SK-N-MC (cell line): ENCODE results near the gene MYO1D.

Experiments used
- DNase-seq: peaks from one replicate; pipeline ENCODE4 v3.0.0-alpha.2; 2011; ENCODE audit warnings: low read depth, low spot score
- H3K27ac ChIP-seq: fragments of 200-600 bp; sonication (generic); 2 replicates; pipeline ENCODE4 v1.5.1; 2016; ENCODE audit warnings: mixed run types
- H3K36me3 ChIP-seq: fragments of 200-600 bp; sonication (generic); 2 replicates; pipeline ENCODE4 v1.6.1; 2017; ENCODE audit warnings: antibody characterized with exemption, low read length, mixed read lengths; ENCODE audit not compliant: insufficient read depth
- H3K4me3 ChIP-seq: fragments of 200-600 bp; sonication (generic); 2 replicates; pipeline ENCODE4 v1.5.1; 2016
- H3K9ac ChIP-seq: fragments of 200-600 bp; sonication (generic); 2 replicates; pipeline ENCODE4 v1.8.0; 2017; ENCODE audit warnings: mixed run types, mixed read lengths; ENCODE audit not compliant: insufficient read length
- H3K9me3 ChIP-seq: fragments of 200-600 bp; sonication (generic); 2 replicates; pipeline ENCODE4 v1.6.1; 2017; ENCODE audit warnings: low read depth, mild to moderate bottlenecking, antibody characterized with exemption, low read length, moderate library complexity, mixed read lengths
- EZH2 ChIP-seq: fragments of 200-600 bp; sonication (generic); IDR thresholded peaks from one replicate; pipeline ENCODE4 v1.6.1; 2017; ENCODE audit warnings: antibody characterized with exemption
- FOXP2 ChIP-seq: optimal IDR thresholded peaks from 2 replicates; pipeline ENCODE3; 2011; ENCODE audit warnings: mild to moderate bottlenecking, moderate library complexity; ENCODE audit not compliant: insufficient read depth; ENCODE audit errors: extremely low read length, control extremely low read depth
- POLR2AphosphoS5 ChIP-seq: IDR thresholded peaks from 2 replicates; pipeline ENCODE4 v1.6.1; 2012; ENCODE audit warnings: mild to moderate bottlenecking, low read depth, low read length, borderline replicate concordance

MYO1D gene

DNA sequence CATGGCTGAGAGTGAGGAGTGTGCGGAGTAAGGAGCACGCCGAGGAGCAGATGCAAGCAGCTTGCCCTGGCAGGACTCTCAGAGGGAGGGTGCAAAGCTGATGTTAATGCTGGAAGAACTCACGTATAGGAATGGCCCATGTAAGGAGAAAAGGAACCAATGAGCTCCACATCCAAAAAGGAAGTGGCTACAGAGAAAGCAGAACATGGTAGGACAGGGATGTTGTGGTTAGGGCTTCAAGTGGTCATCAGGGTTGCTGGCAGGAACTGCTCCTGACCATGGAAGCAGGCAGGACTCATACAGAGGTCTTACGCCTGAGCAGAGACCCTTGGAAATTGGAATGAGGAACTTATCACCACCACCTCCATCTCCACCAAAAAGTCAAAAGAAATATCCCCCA, 5.2 kb downstream of the MYO1D start:
- Histone ChIP-seq H3K9ac (no peak overlapping the region), H3K9me3 (no peaks in the 10 kb centered on the region), H3K36me3 (no peaks in the 10 kb centered on the region), H3K4me3 (no peak overlapping the region), H3K27ac (no peak overlapping the region)
- TF ChIP-seq EZH2 (no peak), POLR2AphosphoS5 (no peak), FOXP2 (no peak)
- no peak for DNase-seq

DNA sequence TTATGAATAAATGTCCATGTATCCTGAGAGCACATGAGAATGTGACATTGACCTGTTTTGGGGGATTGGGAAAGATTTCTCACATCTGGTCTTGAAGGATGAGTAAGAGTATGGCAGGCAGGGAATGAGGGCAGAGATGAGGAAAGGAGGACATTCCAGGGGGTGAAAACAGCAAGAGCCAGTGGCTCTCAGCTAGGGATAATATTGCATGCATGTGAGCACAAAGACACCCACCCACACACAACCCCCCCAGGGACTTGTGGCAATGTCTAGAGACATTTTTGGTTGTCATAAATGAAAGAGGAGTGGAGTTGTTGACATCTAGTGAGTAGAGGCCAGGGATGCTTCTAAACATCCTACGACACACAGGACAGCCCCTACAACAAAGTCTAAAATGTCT, 6.0 kb downstream of the MYO1D start:
- no peak overlapping the region for H3K4me3 ChIP-seq
- no peak for DNase-seq
- H3K27ac ChIP-seq = no peak overlapping the region
- H3K9me3 ChIP-seq = no peaks in the 10 kb centered on the region
- no peak overlapping the region for H3K9ac ChIP-seq
- TF ChIP-seq POLR2AphosphoS5 (no peak), EZH2 (no peak), FOXP2 (no peak)
- H3K36me3 ChIP-seq = no peaks in the 10 kb centered on the region

DNA sequence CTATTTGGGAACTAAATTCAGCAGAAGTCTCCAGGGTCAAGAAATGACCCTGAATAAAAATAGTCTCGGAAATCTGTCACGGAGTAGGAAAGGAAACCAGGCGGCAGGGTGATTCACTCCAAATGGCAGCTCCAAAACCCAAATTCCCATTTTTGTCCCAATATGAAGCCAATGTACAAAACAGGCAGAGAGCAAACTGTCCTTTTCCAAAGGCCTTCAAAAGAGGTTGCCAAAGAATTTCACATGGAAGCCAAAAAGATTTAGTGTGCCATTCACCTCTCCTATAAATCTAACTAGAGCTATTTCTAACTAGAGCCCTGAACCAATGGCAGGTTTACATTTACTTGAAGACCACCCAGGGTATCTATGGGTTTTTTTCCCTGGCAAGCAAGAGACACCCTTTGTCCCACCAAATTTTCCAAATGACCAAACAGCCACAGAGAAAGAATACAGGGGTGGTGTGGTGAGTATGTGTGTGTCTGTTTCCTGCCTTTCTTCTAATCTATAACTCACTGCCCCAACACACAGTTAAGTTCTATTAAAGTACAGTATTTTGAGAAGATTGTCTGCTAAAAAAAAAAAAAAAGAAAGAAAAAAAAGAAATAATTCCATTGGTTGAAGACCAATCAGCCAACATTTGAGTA, 6.8 kb downstream of the MYO1D start:
- H3K36me3 ChIP-seq = no peaks in the 10 kb centered on the region
- H3K4me3 ChIP-seq = no peak overlapping the region
- no peak for DNase-seq
- no peak overlapping the region for H3K9ac ChIP-seq
- no peak overlapping the region for H3K27ac ChIP-seq
- H3K9me3 ChIP-seq = no peaks in the 10 kb centered on the region
- TF ChIP-seq FOXP2 (no peak), POLR2AphosphoS5 (no peak), EZH2 (no peak)

DNA sequence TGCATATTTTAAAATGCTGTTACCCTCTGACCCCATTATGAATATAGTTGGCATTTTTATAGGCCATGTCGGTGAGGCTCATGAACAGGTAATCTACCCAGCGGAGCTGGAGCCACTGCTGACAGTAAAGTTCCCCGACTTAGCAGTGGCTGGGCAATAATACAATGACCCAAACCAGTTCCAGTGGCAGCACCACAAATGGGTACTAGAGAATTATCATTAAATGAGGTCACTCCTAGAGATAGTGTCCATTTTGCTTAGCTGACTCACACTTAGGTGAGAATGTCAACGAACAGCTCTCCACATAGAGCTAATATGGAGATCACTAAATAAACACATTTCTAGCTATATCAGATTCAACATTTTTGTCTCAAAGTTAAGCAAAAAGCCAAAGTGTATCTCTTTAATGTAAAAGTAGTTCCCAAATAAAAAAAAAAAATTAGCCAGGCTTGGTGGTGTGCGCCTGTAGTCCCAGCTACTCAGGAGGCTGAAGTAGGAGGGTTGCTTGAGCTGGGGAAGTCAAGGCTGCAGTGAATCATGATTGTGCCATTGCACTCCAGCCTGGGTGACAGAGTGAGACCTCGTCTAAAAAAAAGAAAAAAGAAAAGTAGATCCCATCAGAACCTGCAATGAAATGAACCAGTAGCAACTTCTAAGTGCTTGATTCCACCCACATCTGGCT, 7.4 kb downstream of the MYO1D start:
- Histone ChIP-seq H3K4me3 (no peak overlapping the region), H3K27ac (no peak overlapping the region), H3K9me3 (no peaks in the 10 kb centered on the region), H3K9ac (no peak overlapping the region), H3K36me3 (no peaks in the 10 kb centered on the region)
- DNase-seq = no peak
- no peak for TF ChIP-seq EZH2
- TF ChIP-seq FOXP2 = no peak
- no peak for TF ChIP-seq POLR2AphosphoS5

DNA sequence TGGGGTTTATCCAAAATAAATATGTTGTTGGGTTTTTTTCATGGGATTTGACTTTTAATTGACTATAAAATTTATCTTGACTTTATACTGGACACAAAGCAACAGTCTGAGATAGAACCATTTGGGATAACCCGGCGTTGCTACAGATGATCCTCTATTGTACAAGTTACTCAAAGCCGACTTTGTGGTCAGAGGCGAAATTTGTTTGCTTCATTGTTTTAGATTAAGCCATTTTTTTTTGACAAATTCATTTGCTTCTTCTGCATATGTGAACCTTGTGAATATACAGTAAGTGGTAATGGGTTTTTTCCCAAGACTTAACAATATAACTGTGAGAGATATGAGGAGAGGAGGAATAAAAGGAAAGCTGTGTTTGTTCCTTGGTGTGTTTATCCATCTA, 11.8 kb downstream of the MYO1D start:
- no peaks in the 10 kb centered on the region for H3K9me3 ChIP-seq
- no peak overlapping the region for H3K27ac ChIP-seq
- H3K36me3 ChIP-seq = no peaks in the 10 kb centered on the region
- H3K4me3 ChIP-seq = no peak overlapping the region
- no peak overlapping the region for H3K9ac ChIP-seq
- no peak for TF ChIP-seq POLR2AphosphoS5
- TF ChIP-seq FOXP2 = no peak
- TF ChIP-seq EZH2 = no peak
- no peak for DNase-seq

DNA sequence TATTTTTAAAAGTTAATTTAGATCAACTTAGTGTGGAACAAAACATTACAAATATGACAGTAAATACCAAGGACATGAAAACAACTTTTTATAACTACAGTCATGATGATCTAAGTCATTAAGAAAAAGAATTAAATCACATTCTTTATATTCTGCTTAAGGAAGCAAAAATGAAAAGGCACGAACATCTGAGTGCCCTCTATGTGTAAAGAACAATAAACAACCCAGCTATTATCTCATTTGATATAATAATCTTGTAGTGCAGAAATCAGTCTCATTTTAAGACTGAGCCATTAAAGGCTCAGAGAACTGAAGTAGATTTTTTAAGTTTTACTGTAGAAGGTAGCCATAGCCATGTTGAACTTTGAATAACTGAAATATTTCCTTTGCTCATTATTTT, 13.4 kb downstream of the MYO1D start:
- H3K4me3 ChIP-seq = no peak overlapping the region
- no peaks in the 10 kb centered on the region for H3K9me3 ChIP-seq
- H3K36me3 ChIP-seq = no peaks in the 10 kb centered on the region
- DNase-seq = no peak
- H3K27ac ChIP-seq = no peak overlapping the region
- H3K9ac ChIP-seq = no peak overlapping the region
- TF ChIP-seq EZH2 = no peak
- TF ChIP-seq POLR2AphosphoS5 = no peak
- TF ChIP-seq FOXP2 = no peak

DNA sequence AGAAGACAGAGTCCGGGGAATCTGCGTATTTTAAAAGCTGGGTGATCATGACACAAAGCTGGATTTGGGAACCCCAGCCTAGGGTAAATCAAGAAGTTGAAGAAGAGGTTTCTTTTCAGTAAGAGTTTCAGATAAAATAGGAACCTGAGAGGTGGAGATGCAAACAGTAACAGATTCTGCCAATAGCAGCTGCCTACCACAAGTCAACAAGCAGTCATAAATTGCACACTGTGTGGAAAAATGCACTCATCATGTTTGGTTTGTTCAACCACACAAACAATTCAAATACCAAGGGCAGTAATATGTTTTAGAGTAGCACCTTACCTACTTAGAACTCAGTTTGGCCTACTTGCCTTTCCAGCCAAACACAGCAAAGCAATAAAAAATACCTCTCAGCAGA, 14.0 kb downstream of the MYO1D start:
- H3K4me3 ChIP-seq = no peak overlapping the region
- no peak for DNase-seq

DNA sequence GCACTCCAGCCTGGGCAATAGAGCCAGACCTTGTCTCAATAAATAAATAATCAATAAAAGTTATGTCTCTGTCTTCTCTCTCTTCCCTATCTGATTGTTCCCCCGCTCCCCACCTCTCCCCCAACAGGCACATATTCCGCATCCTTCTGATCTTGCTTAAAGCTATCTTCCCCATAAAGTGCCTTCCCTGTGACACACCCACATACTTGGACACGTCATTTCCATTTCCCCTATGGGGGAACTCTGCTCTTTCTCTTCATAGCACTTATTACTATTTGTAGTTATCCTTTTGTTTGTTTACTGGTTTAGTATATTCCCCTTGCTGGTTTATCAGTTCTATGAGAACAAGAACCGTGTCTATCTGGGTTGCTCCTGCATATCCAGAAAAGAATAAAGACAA, 14.9 kb downstream of the MYO1D start:
- no peaks in the 10 kb centered on the region for H3K9me3 ChIP-seq
- H3K4me3 ChIP-seq = no peak overlapping the region
- no peak for DNase-seq
- TF ChIP-seq FOXP2 = no peak
- TF ChIP-seq POLR2AphosphoS5 = no peak
- no peak for TF ChIP-seq EZH2
- no peak overlapping the region for H3K27ac ChIP-seq
- H3K9ac ChIP-seq = no peak overlapping the region
- no peaks in the 10 kb centered on the region for H3K36me3 ChIP-seq

More for the DNA sequence above, 14.0 kb downstream of the MYO1D start:
- Histone ChIP-seq H3K36me3 (no peaks in the 10 kb centered on the region), H3K9me3 (no peaks in the 10 kb centered on the region), H3K27ac (no peak overlapping the region), H3K9ac (no peak overlapping the region)
- no peak for TF ChIP-seq EZH2
- TF ChIP-seq POLR2AphosphoS5 = no peak
- no peak for TF ChIP-seq FOXP2

DNA sequence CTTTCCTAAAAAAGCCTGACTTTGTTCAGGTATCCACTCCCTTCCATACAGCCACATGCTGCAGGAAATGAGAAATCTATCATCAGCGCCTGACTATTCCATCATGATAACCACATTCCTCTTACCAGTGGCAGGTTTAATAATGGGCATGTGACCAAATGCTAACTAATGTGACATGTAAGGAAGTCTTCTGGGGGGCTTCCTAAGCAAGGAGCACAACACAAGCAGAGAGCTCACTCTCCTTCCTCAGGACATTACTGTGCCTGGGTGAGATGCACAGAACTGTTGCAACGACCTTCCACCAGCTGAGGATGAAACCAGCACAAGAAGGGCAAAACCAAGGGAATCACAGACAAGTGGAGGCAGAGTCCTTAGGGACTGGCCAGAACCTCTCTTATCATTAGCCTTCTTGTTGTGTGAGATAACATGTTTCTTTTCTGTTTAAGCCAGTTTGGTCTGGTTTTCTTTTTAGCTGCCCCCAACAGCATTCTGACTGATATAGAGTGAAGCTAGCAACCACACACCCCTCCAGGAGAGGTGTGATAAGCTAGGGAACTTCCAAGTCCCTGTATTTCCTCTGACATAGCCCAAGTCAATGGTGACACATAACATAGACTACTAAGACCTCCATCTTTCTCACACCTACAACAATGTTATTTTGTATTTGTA, 16.9 kb downstream of the MYO1D start:
- H3K27ac ChIP-seq = no peak overlapping the region
- no peak overlapping the region for H3K4me3 ChIP-seq
- H3K9ac ChIP-seq = no peak overlapping the region
- DNase-seq = no peak
- H3K36me3 ChIP-seq = no peaks in the 10 kb centered on the region
- no peaks in the 10 kb centered on the region for H3K9me3 ChIP-seq
- no peak for TF ChIP-seq POLR2AphosphoS5
- TF ChIP-seq FOXP2 = no peak
- TF ChIP-seq EZH2 = no peak
